OCI-LY1 (cell line): ENCODE results near the gene RAB10.

ENCODE experiments used
- EZH2 ChIP-seq: fragments of 200-600 bp; sonication (generic), shearing (Covaris generic); IDR thresholded peaks from 2 replicates; pipeline ENCODE4 v1.8.0; 2017; ENCODE audit warnings: borderline replicate concordance, mixed run types, mild to moderate bottlenecking, antibody characterized with exemption, low read length, moderate library complexity, mixed read lengths
- TF ChIP-seq, protein P1 (sequence below): fragments of 200-600 bp; sonication (generic), shearing (Covaris generic); IDR thresholded peaks from 2 replicates; pipeline ENCODE4 v1.5.1; 2017; ENCODE audit warnings: mild to moderate bottlenecking, antibody characterized with exemption, low read length, moderate library complexity, mixed read lengths

DNA sequence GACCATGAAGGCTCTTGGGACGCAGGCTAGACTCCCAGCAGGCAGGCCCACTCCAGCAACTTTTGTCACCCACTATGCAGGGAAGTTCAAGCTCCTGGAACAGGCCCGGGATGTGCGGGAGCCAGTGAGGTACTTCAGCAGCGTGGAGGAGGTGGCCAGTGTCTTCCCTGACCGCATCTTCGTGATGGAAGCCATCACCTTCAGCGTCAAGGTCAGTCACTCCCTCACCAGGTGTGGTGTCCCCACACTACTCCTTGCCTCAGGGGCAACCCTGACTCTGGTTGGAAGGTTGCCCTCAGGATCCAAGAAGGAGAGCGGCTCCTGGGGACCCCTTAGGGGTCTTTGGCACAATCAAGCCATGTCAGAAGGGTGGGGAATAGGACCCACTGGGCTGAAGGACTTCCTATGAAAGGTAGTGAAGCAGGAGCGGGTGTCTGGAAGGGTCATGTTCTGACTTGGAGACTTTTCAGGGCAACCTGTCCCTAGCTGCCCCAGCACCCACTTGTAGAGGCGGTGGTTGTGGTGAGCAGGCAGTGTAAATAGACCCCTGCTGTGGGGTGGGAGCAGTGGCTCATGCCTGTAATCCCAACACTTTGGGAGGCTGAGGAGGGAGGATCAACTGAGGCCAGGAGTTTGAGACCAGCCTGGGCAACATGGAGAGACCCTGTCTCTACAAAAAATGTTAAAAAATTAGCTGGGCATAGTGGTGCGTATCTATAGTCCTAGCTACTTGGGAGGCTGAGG lies 149.2 kb downstream of the RAB10 start:
- TF ChIP-seq, protein P1, sequence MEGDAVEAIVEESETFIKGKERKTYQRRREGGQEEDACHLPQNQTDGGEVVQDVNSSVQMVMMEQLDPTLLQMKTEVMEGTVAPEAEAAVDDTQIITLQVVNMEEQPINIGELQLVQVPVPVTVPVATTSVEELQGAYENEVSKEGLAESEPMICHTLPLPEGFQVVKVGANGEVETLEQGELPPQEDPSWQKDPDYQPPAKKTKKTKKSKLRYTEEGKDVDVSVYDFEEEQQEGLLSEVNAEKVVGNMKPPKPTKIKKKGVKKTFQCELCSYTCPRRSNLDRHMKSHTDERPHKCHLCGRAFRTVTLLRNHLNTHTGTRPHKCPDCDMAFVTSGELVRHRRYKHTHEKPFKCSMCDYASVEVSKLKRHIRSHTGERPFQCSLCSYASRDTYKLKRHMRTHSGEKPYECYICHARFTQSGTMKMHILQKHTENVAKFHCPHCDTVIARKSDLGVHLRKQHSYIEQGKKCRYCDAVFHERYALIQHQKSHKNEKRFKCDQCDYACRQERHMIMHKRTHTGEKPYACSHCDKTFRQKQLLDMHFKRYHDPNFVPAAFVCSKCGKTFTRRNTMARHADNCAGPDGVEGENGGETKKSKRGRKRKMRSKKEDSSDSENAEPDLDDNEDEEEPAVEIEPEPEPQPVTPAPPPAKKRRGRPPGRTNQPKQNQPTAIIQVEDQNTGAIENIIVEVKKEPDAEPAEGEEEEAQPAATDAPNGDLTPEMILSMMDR: no peak
- no peak for TF ChIP-seq EZH2
